ENCODE results near the gene COA8. TPM values are rescaled to one million over a fixed set of nuclear protein-coding genes. Genes with fewer than 3 reads are reported as not detected.

The COA8 gene
- total and polyA plus RNA-seq, 10 of the 15 experiments (the other 5 are each of a cell fraction or from before 2014, with no cell fraction given): 6.1 to 69.5 (median 25.8) TPM

- intact Hi-C loops (cut with micrococcal nuclease; ENCODE audit: unreplicated experiment): loop anchor here (5.0 kb wide), 1 partner anchor 67 kb away; the partner anchor contains the start of genes BAG5 and COA8
- ChIA-PET POLR2A (interaction anchor here (0.6 to 2.1 kb wide), 5 partner anchors 10 to 1411 kb away, joined by 3 to 5 read pairs (median 4); partner anchors contain the start of gene XRCC3), SMC1A (ENCODE audit: uncharacterized antibody, unreplicated experiment) (interaction anchor here (1.5 kb wide), 1 partner anchor 62 kb away, joined by 3 read pairs; no protein-coding TSS in a partner anchor), CTCF (no interaction called here), RAD21 (ENCODE audit: unreplicated experiment) (interaction anchor here (1.3 kb wide), 1 partner anchor 50 kb away, joined by 3 read pairs; no protein-coding TSS in a partner anchor)
- WGBS (ENCODE audit: insufficient coverage, insufficient replicate concordance, low lambda C conversion rate, missing lambda C conversion rate): 3% methylated on average over 32 of the region's 71 CpGs
- no peaks in the 10 kb centered on the region for H3K27me3 ChIP-seq (replicated peaks in 1 of 2; ENCODE audit: control insufficient read depth in 2 of 2, insufficient read depth in 2 of 2, low read length in 1 of 2)
- FAIRE-seq: no peak
- H2AFZ ChIP-seq (ENCODE audit: control insufficient read depth, low read depth, low read length): peak overlapping the region; percentile 92
- no TSS peak for BruUV-seq (replicated peaks)
- H3K9ac ChIP-seq (ENCODE audit: control insufficient read depth, insufficient read depth, low read length): peak overlapping the region; percentile 90
- peaks cover 4% of the 10 kb centered on the region; the same call in 1 of the 2 replicates for H4K20me1 ChIP-seq (ENCODE audit: control insufficient read depth, insufficient read depth)
- in situ Hi-C loops (cut with MboI): no loop called here
- peaks cover 0 to 4% of the 10 kb centered on the region in 2 experiments; a peak in 2 of 4 replicates for H3K36me3 ChIP-seq (ENCODE audit: control insufficient read depth in 2 of 2, insufficient read depth in 2 of 2, low read length in 1 of 2)
- H3K79me2 ChIP-seq (ENCODE audit: control insufficient read depth, insufficient read depth, low read length): peaks cover 47% of the 10 kb centered on the region
- peak overlapping the region; percentile 92 for H3K4me2 ChIP-seq (ENCODE audit: control insufficient read depth, insufficient read depth)
- peak overlapping the region; percentile 60 for H3K27ac ChIP-seq (ENCODE audit: control insufficient read depth, insufficient read depth)
- peak; percentile 60 for ATAC-seq
- H3K9me3 ChIP-seq (replicated peaks; ENCODE audit: control insufficient read depth, insufficient read depth, low read length): no peaks in the 10 kb centered on the region
- peaks cover 23% of the 10 kb centered on the region for H3K4me1 ChIP-seq (ENCODE audit: control insufficient read depth, insufficient read depth, low read length)
- no peak for DNase-seq (ENCODE audit: low read depth, low spot score)
- peak overlapping the region; percentile 96 for H3K4me3 ChIP-seq
- TF ChIP-seq BRCA1 (IDR thresholded peaks at IDR 0.05; ENCODE audit: low read depth, low read length) (no peak), TCF12 (IDR thresholded peaks at IDR 0.05; ENCODE audit: low read depth, low read length) (no peak), SIX5 (IDR thresholded peaks at IDR 0.05; ENCODE audit: low read depth, low read length, severe bottlenecking) (no peak), NKRF (conservative IDR thresholded peaks at IDR 0.05) (peak; percentile 19), PBX3 (IDR thresholded peaks at IDR 0.05; ENCODE audit: insufficient replicate concordance, low read depth, low read length) (peak; percentile 32), LARP7 (IDR thresholded peaks at IDR 0.05) (0 out of 2 replicates have a peak, but pooled peaks have one; percentile 10), ETV6 (conservative IDR thresholded peaks at IDR 0.05 in 1 of 2, IDR thresholded peaks at IDR 0.05 in 1 of 2; ENCODE audit: borderline replicate concordance in 1 of 2, low read depth in 1 of 2) (no peak), SRF (IDR thresholded peaks at IDR 0.05; ENCODE audit: low read depth in 2 of 2, low read length in 2 of 2) (no peak), ESRRA (IDR thresholded peaks at IDR 0.05; ENCODE audit: low read length) (no peak), SMC3 (IDR thresholded peaks at IDR 0.05; ENCODE audit: borderline replicate concordance, low read length) (no peak), NR2F1 (conservative IDR thresholded peaks at IDR 0.05) (peak; percentile 26; the same call in 1 of the 2 replicates), IKZF1 (conservative IDR thresholded peaks at IDR 0.05) (peak; percentile 43; the same call in 1 of the 2 replicates), SMAD1 (IDR thresholded peaks at IDR 0.05; ENCODE audit: low read depth, partially characterized antibody) (no peak), RELB (IDR thresholded peaks at IDR 0.05; ENCODE audit: low read depth) (no peak), SPI1 (IDR thresholded peaks at IDR 0.05; ENCODE audit: borderline replicate concordance, insufficient read depth, low read depth, low read length) (no peak), YY1 (IDR thresholded peaks at IDR 0.05; ENCODE audit: low read depth, low read length) (no peak), SIN3A (IDR thresholded peaks at IDR 0.05; ENCODE audit: low read depth, low read length) (0 out of 2 replicates have a peak, but pooled peaks have one; percentile 25), POLR2AphosphoS5 (IDR thresholded peaks at IDR 0.05; ENCODE audit: low read length) (0 out of 2 replicates have a peak, but pooled peaks have one; percentile 24)
Observed at GRCh38 chr14:103629503-103630121, 66.9 kb downstream of the COA8 start.
